OCI-M2 (cell line): Measurements from ENCODE around the gene TMTC2.

Experiments
- DNase-seq: peaks from one replicate; lab custom pipeline; 2025; ENCODE audit not compliant: unreplicated experiment; lab: John Stamatoyannopoulos, UW

Gene TMTC2

DNA sequence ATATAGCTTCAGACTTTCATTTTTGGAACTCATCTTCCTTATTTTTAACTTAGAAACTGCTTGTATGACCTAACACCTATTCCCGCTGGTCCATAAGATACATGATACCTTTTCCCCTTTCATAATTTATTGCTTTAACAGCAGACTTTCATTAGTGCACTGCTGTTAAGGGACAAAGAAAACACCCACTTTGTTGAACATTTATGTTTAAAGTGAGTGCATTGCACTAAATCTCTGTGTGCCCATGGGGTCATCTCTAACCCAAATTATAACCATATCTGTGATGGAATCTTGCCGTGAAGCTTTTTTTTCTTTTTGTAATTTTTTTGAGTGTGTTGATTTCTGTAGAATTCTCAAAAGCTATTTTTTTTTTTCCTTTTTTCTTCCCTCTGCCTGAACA lies 261.8 kb downstream of the TMTC2 start:
- no peak for DNase-seq

- DNase-seq = no peak
Measured at GRCh38 chr12:82950356-82950755, 263.6 kb downstream of the TMTC2 start.

- no peak for DNase-seq
Measured at GRCh38 chr12:82952946-82953345, 266.2 kb downstream of the TMTC2 start.

DNA sequence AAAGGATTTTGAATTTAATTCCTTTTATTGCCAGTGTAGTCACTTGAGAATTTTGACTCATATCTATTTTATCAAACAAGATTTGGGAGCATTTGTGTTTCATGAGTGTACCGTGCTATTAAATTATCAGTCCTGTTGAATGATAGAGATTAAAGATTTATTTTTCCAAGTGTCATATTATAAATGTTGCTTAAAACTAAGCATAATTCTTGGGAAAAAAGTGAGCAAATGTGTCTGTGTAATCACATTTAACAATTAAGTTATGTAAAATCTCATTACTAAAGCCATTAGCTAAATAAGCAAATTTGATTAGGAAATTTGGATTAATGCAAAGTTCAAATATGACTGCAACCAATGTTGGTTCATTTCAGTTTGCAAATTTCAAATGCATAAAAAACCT lies 266.7 kb downstream of the TMTC2 start:
- DNase-seq = no peak

- no peak for DNase-seq
Measured at GRCh38 chr12:82954064-82954463, 267.4 kb downstream of the TMTC2 start.

DNA sequence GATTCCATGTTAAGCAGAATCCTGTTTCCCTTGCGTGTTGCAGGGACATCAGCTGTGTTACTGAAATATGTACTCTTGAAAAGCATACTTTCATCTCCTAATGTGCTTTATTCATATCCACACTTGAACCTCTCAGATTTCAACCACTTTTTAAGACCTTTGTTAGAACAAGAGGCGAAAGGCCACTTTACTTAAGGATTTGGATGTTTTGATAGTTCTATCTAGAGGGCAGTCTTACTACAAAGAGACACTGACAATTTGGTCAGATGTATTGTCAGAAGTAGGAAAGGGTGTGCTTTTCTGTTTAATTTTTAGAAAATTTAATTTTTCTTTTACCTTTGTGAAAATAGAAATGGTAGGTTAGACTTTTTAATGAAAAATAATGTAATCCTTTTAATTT lies 267.9 kb downstream of the TMTC2 start:
- DNase-seq = no peak

DNA sequence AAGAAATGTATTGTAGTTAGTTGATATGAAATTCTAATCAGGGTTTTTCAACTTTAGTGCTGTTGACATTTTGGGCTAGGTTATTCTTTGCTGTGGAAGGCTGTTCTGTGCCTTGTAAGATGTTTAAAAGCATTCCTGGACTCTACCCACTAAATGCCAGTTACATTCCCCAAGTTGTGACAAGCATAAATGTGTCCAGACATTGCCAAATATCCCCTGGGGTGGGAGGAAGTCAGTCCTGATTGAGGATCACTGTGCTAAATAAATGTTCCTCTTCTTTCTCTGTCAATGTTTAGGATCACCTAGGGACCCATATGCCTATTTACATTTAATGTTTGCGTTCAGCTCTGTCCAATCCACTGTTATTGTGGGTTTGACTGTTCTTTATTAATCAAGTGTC lies 268.3 kb downstream of the TMTC2 start:
- DNase-seq = no peak

GRCh38 chr12:82958966-82959365 lies 272.3 kb downstream of the TMTC2 start:
- no peak for DNase-seq

DNA sequence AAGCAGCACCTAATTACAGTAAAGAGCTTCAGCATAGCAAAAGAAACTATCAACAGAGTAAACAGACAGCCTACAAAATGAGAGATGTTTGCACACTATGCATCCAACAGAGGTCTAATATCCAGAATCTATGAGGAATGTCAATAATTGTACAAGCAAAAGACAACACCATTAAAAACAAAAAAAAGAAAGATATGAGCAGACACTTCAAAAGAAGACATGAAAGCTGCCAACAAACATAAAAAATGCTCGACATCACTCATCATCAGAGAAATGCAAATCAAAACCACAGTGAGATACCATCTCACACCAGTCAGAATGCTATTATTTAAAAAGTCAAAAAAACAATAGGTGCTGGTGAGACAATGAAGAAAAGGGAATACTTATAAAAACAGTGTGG lies 273.1 kb downstream of the TMTC2 start:
- no peak for DNase-seq

GRCh38 chr12:82961835-82962234 lies 275.1 kb downstream of the TMTC2 start:
- DNase-seq = no peak

- no peak for DNase-seq
Measured at GRCh38 chr12:82963956-82964355, 277.2 kb downstream of the TMTC2 start.

DNA sequence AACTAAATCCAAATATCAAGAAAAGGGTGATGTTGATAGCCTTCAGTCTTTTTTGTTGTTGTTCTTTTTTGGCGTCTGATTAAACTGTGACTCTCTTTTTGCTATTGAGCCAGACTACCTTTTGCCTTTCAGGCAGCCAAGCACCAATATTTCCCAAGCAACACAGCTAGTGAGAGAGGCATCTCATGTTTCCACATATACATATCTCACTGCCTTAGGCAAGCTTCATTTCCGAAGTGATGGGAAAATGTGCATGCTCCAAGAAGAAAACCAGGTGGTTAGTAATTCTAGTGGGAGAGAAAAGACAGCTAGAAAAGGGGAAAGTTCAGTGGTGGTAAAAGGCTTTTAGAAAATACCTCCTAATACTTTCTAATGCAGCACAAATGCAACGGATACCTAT lies 277.7 kb downstream of the TMTC2 start:
- DNase-seq = no peak

GRCh38 chr12:82966001-82966559 lies 279.4 kb downstream of the TMTC2 start:
- DNase-seq = no peak

DNA sequence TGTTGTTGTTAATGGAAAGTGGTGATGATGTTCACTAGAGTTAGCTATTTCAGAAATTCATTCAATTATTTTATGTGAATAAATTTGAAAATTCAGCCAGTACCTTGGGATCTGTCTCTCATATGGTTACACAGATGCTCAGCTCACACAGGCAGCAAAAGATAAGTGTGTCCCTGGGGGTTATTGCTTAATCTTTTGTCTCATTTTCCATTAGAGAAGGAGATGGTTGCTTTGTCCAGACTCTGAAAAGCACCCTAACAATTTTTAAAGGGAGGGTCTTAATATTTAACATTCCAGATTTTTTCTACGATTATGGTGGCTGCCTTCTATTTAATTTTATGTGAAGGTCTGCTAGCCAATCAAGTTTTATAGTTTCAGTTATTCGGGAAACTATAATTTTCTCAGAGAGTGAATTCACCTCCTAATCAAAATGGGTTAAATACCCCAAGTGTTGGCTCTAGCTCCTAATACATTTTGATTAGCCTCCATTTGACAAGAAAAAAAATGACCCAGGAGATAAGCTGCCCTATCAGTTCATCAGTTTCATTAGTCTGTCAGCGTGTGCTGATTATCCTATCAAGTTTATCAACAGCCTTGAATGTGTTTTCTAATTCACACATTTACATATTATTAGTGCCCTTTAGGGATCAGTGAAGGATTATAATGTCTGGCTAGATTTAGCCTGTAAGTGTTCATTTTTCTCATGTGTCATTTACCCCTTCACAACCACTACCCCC lies 282.1 kb downstream of the TMTC2 start:
- DNase-seq = no peak

- no peak for DNase-seq
Measured at GRCh38 chr12:82970614-82971013, 283.9 kb downstream of the TMTC2 start.

DNA sequence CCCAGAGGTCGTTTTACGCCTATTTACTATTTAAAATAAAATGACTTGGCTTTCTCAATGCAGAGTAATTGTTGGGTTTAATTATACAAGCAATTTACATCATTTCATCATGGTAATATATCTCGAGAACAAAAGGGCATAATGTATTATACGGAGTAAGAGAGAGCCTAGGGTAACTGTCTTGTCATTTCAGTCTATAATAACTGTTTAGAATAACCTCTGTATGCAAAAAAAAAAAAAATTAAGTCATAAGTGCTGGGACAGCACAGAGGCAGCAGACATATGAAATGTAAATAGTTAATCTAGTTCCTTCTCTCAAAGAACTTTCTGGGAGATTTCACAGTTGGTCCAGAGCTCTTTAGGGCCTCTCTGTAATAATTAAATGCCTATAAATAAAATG lies 284.9 kb downstream of the TMTC2 start:
- no peak for DNase-seq

DNA sequence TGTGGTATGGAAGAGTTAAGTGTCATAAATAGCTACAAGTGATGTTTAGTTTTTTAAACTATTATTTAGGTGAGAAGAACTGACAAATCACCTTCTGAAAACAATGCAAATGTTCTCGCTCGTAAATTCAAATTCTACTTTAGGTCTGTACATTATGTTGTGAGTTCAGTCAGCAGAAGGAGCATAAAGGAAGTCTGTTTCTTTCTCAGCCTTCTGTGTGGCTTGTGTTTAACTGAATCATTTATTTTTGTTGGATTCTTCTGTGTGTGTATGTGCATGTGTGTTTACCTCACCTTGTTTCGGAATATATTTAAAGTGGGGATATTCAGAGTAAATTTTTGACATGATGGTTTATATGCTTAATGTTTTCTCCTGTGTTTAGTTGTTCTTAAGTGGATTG lies 285.9 kb downstream of the TMTC2 start:
- DNase-seq = no peak

GRCh38 chr12:82973592-82973991 lies 286.9 kb downstream of the TMTC2 start:
- no peak for DNase-seq

DNA sequence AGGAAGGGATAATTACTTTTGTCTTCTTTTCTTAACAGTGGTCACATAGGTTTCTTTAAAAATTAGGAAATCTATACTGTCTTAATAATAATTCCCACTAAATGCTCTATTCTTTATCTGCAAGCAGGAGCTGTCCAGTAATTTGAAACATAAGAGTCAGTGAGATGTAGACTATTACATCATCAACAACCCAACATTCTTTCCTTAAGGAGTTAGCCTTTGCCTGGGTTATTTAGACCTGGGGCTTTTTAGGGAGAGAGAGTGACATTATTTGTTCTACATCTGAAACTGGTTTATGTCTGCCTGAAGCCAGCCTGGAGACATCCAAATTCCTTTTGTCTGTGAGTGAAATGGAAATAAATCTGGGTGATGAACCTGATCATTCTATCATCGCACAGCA lies 294.4 kb downstream of the TMTC2 start:
- DNase-seq = no peak

DNA sequence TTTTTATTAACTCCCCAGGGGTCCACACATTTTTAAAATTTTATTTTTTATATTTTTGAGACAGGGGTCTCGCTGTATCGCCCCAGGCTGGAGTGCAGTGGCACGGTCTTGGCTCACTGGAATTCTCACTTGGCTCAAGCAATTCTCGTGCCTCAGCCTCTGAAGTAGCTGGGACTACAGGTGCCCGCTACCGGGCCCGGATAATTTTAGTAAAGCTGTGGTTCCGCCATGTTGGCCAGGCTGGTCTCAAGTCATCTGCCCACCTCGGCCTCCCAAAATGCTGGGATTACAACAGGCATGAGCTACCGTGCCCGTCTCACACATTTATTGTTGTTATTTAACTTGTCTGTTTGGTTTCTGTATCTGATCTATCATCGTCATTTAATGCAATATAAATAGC lies 307.4 kb downstream of the TMTC2 start:
- DNase-seq = no peak

DNA sequence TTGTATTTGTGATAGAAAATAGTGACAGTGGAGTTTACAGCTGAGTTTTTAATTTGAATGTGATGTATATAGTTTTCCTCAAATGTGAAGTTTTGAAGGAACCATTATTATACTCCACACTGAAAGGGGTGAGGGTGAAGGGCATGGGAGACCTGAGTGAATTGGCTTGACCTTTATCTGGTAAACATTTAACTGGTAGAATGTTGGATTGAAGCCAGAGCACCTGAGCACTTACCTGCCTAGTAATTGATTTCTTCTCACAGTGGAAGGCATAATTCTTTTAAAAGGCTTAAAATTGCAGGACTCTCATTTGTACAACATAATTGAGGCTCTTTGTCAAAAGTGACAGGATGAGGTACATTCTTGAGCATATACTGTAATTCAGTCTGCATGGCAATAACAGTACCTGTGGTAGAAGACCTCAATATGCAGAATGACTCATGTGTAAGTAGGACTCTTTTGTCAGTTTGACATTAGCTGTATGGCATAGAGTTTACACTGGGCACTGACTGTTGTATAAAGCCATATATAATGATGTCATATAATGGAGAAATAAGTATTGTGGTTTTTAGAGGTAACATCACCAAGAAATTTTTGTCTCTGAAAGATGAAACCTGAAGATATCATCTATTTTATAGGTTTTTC lies 309.6 kb downstream of the TMTC2 start:
- no peak for DNase-seq

DNA sequence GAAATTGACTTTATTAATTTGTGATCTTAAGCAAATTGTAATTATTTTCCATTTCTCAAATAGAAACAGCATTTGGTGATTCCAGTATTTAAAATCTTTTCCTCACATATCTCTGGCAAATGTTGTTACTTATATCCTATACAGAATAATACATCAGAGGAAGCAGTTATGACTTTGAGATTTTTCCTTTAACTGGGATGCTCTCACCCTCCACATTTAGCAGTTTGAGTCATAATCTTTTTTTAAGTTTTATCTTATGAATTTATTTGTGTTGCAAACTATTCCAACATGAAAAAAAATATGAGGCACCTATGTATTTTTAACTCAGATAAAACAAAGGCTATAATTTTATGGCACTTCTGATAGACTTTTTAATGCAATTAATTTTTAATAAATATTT lies 311.8 kb downstream of the TMTC2 start:
- no peak for DNase-seq

DNA sequence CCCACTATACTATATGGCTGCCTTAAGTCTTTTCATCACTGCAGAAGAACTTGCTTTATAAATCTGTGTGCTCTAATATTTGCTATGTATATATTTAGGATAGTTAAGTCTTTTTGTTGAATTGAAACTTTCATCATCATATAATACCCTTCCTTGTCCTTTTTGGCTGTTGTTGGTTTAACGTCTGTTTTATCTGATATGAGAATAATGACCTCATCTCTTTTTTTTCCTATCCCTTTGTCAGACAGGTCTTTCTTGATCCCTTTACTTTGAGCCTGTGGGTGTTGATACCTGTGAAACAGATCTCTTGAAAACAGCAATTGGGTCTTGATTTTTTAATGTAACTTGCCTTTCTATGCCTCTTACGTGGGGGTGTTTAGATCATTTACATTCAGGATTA lies 316.3 kb downstream of the TMTC2 start:
- DNase-seq = no peak
